ENCODE measurements around the gene PTPRQ.
"Not testable (repeated sequence)": the region's sequence is repeated elsewhere in the genome, so short reads cannot be mapped to it uniquely, and the experiment has no call there.

Gene PTPRQ

GRCh38 chr12:80472911-80473500 lies 29.0 kb downstream of the PTPRQ start:
- DNase-seq (ENCODE audit: low spot score) (peak; percentile 48), FAIRE-seq (peak; percentile 74)

- FAIRE-seq; DNase-seq (ENCODE audit: low spot score): not testable (repeated sequence)
Observed at GRCh38 chr12:80477521-80478145, 33.6 kb downstream of the PTPRQ start.

GRCh38 chr12:80484746-80485145 lies 40.7 kb downstream of the PTPRQ start:
- no peak for FAIRE-seq
- DNase-seq (ENCODE audit: low spot score), result no peak

GRCh38 chr12:80485222-80485987 lies 41.4 kb downstream of the PTPRQ start:
- no peak for FAIRE-seq
- no peak for DNase-seq (ENCODE audit: low spot score)

- FAIRE-seq (no peak), DNase-seq (ENCODE audit: low spot score) (no peak)
Observed at GRCh38 chr12:80490329-80490728, 46.3 kb downstream of the PTPRQ start.

- DNase-seq (ENCODE audit: low spot score), result no peak
- FAIRE-seq, result no peak
Observed at GRCh38 chr12:80491166-80491565, 47.1 kb downstream of the PTPRQ start.

- FAIRE-seq (no peak), DNase-seq (ENCODE audit: low spot score) (no peak)
Observed at GRCh38 chr12:80493466-80493865, 49.4 kb downstream of the PTPRQ start.

- no peak for FAIRE-seq
Observed at GRCh38 chr12:80494836-80495235, 50.8 kb downstream of the PTPRQ start.

GRCh38 chr12:80498059-80498728 lies 54.2 kb downstream of the PTPRQ start:
- FAIRE-seq (no peak), DNase-seq (ENCODE audit: low spot score) (no peak)

More at GRCh38 chr12:80494836-80495235, 50.8 kb downstream of the PTPRQ start:
- no peak for DNase-seq (ENCODE audit: low spot score)

- no peak for FAIRE-seq
- DNase-seq (ENCODE audit: low spot score), result no peak
Observed at GRCh38 chr12:80504389-80505163, 60.5 kb downstream of the PTPRQ start.

GRCh38 chr12:80509781-80510556 lies 65.9 kb downstream of the PTPRQ start:
- DNase-seq (ENCODE audit: low spot score), result no peak
- FAIRE-seq, result no peak

GRCh38 chr12:80512781-80513180 lies 68.7 kb downstream of the PTPRQ start:
- no peak for DNase-seq (ENCODE audit: low spot score)
- FAIRE-seq, result no peak

GRCh38 chr12:80513211-80513610 lies 69.2 kb downstream of the PTPRQ start:
- FAIRE-seq, result no peak

GRCh38 chr12:80517655-80518054 lies 73.6 kb downstream of the PTPRQ start:
- no peak for DNase-seq (ENCODE audit: low spot score)
- no peak for FAIRE-seq

More at GRCh38 chr12:80513211-80513610, 69.2 kb downstream of the PTPRQ start:
- no peak for DNase-seq (ENCODE audit: low spot score)

- DNase-seq (ENCODE audit: low spot score) (no peak), FAIRE-seq (no peak)
Observed at GRCh38 chr12:80531646-80532045, 87.6 kb downstream of the PTPRQ start.

- no peak for DNase-seq (ENCODE audit: low spot score)
- FAIRE-seq, result no peak
Observed at GRCh38 chr12:80539029-80539428, 95.0 kb downstream of the PTPRQ start.

GRCh38 chr12:80549298-80549697 lies 105.3 kb downstream of the PTPRQ start:
- no peak for FAIRE-seq
- no peak for DNase-seq (ENCODE audit: low spot score)

- FAIRE-seq, result peak; percentile 96
- DNase-seq (ENCODE audit: low spot score), result peak; percentile 67
Observed at GRCh38 chr12:80551897-80552296, 107.9 kb downstream of the PTPRQ start.

- peak; percentile 69 for DNase-seq (ENCODE audit: low spot score)
- FAIRE-seq, result peak; percentile 94
Observed at GRCh38 chr12:80553316-80553715, 109.3 kb downstream of the PTPRQ start.

GRCh38 chr12:80556566-80556965 lies 112.5 kb downstream of the PTPRQ start:
- DNase-seq (ENCODE audit: low spot score), result no peak
- no peak for FAIRE-seq
